ENCODE data around the gene TREML4.

Gene TREML4

GRCh38 chr6:41288030-41288753, 60.0 kb downstream of the TREML4 start:
- no peak for DNase-seq
